EL (cell line): ENCODE results near the gene EMID1.
"Not testable (repeated sequence)": the region's sequence is repeated elsewhere in the genome, so short reads cannot be mapped to it uniquely, and the experiment has no call there.

ENCODE experiments used
- DNase-seq: peaks from one replicate; pipeline ENCODE4 v3.0.0-alpha.2; 2016

The EMID1 gene

GRCh38 chr22:29231971-29232959, 26.6 kb downstream of the EMID1 start:
- DNase-seq: no peak

GRCh38 chr22:29233277-29233877, 27.7 kb downstream of the EMID1 start:
- no peak for DNase-seq

GRCh38 chr22:29240481-29240880, 34.8 kb downstream of the EMID1 start:
- not testable (repeated sequence) for DNase-seq

- no peak for DNase-seq
Observed at GRCh38 chr22:29243874-29244446, 38.3 kb downstream of the EMID1 start.

GRCh38 chr22:29244785-29245625, 39.3 kb downstream of the EMID1 start:
- DNase-seq: no peak

GRCh38 chr22:29245626-29246385, 40.1 kb downstream of the EMID1 start:
- DNase-seq: peak; percentile 58

GRCh38 chr22:29247891-29248290, 42.2 kb downstream of the EMID1 start:
- DNase-seq: not testable (repeated sequence)

- no peak for DNase-seq
Observed at GRCh38 chr22:29251265-29251664, 45.6 kb downstream of the EMID1 start.

GRCh38 chr22:29251981-29252911, 46.5 kb downstream of the EMID1 start:
- no peak for DNase-seq

- DNase-seq: no peak
Observed at GRCh38 chr22:29253561-29254285, 48.0 kb downstream of the EMID1 start.

- no peak for DNase-seq
Observed at GRCh38 chr22:29254286-29254660, 48.6 kb downstream of the EMID1 start.

- DNase-seq: no peak
Observed at GRCh38 chr22:29255064-29255621, 49.4 kb downstream of the EMID1 start.

GRCh38 chr22:29256606-29257325, 51.1 kb downstream of the EMID1 start:
- no peak for DNase-seq

GRCh38 chr22:29257751-29258181, 52.1 kb downstream of the EMID1 start:
- DNase-seq: no peak

GRCh38 chr22:29258407-29259252, 52.9 kb downstream of the EMID1 start:
- no peak for DNase-seq

- no peak for DNase-seq
Observed at GRCh38 chr22:29259253-29259899, 53.7 kb downstream of the EMID1 start.

GRCh38 chr22:29260031-29260560, 54.4 kb downstream of the EMID1 start:
- no peak for DNase-seq
